Activated naive CD4-positive, alpha-beta T cell treated with anti-CD3 and anti-CD28 coated beads, Interleukin-2, amount 50 U/mL, for 24 hours (primary cell): ENCODE measurements around the gene GATAD2B.
"Not testable (repeated sequence)": the region's sequence is repeated elsewhere in the genome, so short reads cannot be mapped to it uniquely, and the experiment has no call there.

ENCODE experiments used
- H3K27ac Mint-ChIP-seq: one replicate; pipeline ENCODE4 v1.8.0; 2021; ENCODE audit warnings: mild to moderate bottlenecking, mixed read lengths
- H3K27me3 Mint-ChIP-seq: one replicate; pipeline ENCODE4 v1.8.0; 2021; ENCODE audit warnings: mixed read lengths
- H3K36me3 Mint-ChIP-seq: one replicate; pipeline ENCODE4 v1.8.0; 2021; ENCODE audit warnings: mixed read lengths
- H3K4me1 Mint-ChIP-seq: one replicate; pipeline ENCODE4 v1.8.0; 2021; ENCODE audit warnings: mixed read lengths
- H3K4me3 Mint-ChIP-seq: one replicate; pipeline ENCODE4 v1.8.0; 2021; ENCODE audit warnings: mild to moderate bottlenecking, mixed read lengths
- H3K9me3 Mint-ChIP-seq: one replicate; pipeline ENCODE4 v1.8.0; 2021; ENCODE audit warnings: mixed read lengths

Gene GATAD2B

DNA sequence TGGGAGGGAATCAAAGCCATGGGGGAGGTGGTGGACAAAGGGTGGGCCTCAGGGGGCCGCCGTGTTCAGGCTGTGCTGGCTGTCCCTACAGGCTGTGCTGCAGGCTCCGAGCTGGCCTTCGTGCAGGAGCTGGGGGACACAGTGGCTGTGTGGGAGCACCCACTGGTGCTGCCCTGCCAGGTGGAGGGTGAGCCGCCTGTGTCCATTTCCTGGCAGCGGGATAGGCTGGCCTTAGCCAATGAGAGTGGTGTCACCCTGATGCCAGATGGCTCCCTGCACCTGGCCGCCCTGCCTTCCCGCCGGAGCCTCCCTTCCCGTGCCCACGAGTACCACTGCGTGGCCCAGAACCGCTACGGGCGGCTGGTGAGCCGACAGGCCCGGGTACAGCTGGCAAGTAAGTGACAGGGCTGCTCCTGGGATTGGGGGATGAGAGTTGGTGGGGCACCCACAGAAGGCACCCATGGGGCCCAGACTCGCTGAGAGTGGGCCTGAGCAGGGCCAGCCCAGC lies 127.4 kb downstream of the GATAD2B start:
- Mint-ChIP-seq H3K36me3 (no peaks in the 10 kb centered on the region), H3K4me1 (peaks cover 24% of the 10 kb centered on the region), H3K4me3 (no peak overlapping the region), H3K27ac (no peak overlapping the region), H3K9me3 (no peaks in the 10 kb centered on the region), H3K27me3 (no peaks in the 10 kb centered on the region)

- Mint-ChIP-seq H3K9me3 (no peaks in the 10 kb centered on the region), H3K27me3 (no peaks in the 10 kb centered on the region), H3K4me3 (no peak overlapping the region), H3K4me1 (peaks cover 30% of the 10 kb centered on the region), H3K27ac (no peak overlapping the region), H3K36me3 (no peaks in the 10 kb centered on the region)
These were observed 128.0 kb downstream of the GATAD2B start for GRCh38 chr1:153794624-153795329.

GRCh38 chr1:153793973-153794615 lies 128.7 kb downstream of the GATAD2B start:
- Mint-ChIP-seq H3K9me3 (no peaks in the 10 kb centered on the region), H3K27ac (no peak overlapping the region), H3K4me1 (peaks cover 34% of the 10 kb centered on the region), H3K4me3 (no peak overlapping the region), H3K27me3 (no peaks in the 10 kb centered on the region), H3K36me3 (no peaks in the 10 kb centered on the region)

DNA sequence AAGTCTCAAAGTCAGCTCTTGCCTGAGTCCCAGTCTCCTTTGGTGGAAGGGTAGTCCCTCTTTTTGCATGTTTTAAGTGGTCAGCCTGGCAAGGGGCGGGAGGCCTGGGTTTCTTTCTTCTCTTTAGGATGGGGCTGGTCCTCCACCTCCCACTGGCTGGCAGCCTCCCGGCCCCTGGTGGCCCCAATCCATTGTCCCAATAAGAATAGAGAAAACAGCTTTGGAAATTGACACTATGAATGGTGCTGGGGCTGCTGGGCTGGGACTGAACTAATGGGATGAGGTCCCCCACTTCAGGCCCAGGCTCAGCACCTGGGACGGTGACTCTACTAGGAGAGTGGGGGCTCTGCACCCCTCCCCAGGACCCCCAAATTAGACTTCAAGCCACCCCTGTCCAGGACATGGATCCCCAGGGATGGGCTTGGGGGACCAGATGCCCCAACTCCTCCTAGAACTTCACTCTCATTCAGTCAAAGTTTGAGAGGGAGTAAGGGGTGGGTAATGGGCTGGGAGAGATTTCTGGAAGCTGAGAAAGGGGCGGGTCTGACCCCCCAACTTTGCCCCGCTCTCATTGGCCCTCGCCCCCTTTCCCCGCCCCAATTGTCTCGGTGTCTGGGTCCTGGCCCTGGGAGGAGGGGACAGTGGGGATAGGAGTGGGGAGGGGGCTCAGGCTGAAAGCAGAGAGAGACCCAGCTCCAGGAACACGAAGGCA lies 129.4 kb downstream of the GATAD2B start:
- Mint-ChIP-seq H3K27ac (no peak overlapping the region), H3K27me3 (peaks cover 1% of the 10 kb centered on the region), H3K4me3 (no peak overlapping the region), H3K36me3 (no peaks in the 10 kb centered on the region), H3K4me1 (peaks cover 34% of the 10 kb centered on the region), H3K9me3 (no peaks in the 10 kb centered on the region)

GRCh38 chr1:153792631-153793041 lies 130.1 kb downstream of the GATAD2B start:
- H3K27ac Mint-ChIP-seq = no peak overlapping the region
- H3K4me1 Mint-ChIP-seq = peaks cover 32% of the 10 kb centered on the region
- H3K9me3 Mint-ChIP-seq = no peaks in the 10 kb centered on the region
- H3K36me3 Mint-ChIP-seq = no peaks in the 10 kb centered on the region
- no peak overlapping the region for H3K4me3 Mint-ChIP-seq
- peaks cover 1% of the 10 kb centered on the region for H3K27me3 Mint-ChIP-seq

DNA sequence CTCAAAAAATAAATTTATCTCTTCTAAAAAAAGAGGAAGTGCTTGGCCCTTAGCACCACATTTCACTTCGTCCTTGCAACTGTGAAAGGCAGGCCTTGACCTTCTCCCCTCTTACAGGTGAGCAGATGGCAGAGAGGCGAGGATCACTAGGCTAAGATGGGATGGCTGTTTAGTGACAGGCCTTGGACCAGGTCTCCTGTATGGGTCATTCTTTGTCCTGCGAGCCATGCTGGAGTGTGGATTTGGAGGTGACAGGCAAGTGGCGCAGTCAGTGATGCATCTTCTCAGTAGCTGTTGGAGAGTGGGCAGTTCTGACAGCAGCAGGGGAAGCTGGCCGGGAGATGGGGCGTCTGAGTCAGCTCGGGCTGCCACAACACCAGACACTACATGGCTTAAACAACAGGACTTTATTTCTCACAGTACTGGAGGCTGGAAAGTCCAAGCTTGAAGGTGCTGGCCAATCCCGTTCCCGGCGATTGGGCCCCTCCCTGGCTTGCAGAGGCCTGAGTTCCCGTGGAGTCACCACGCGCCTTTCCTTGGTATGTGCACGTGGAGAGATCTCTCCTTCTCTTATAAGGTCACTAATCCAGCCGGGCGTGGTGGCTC lies 131.0 kb downstream of the GATAD2B start:
- Mint-ChIP-seq H3K4me1 (peaks cover 26% of the 10 kb centered on the region), H3K27ac (no peak overlapping the region), H3K4me3 (no peak overlapping the region), H3K36me3 (no peaks in the 10 kb centered on the region), H3K9me3 (no peaks in the 10 kb centered on the region), H3K27me3 (peaks cover 1% of the 10 kb centered on the region)

- H3K36me3 Mint-ChIP-seq = no peaks in the 10 kb centered on the region
- peaks cover 1% of the 10 kb centered on the region for H3K27me3 Mint-ChIP-seq
These were observed 131.7 kb downstream of the GATAD2B start for GRCh38 chr1:153790966-153791647.

DNA sequence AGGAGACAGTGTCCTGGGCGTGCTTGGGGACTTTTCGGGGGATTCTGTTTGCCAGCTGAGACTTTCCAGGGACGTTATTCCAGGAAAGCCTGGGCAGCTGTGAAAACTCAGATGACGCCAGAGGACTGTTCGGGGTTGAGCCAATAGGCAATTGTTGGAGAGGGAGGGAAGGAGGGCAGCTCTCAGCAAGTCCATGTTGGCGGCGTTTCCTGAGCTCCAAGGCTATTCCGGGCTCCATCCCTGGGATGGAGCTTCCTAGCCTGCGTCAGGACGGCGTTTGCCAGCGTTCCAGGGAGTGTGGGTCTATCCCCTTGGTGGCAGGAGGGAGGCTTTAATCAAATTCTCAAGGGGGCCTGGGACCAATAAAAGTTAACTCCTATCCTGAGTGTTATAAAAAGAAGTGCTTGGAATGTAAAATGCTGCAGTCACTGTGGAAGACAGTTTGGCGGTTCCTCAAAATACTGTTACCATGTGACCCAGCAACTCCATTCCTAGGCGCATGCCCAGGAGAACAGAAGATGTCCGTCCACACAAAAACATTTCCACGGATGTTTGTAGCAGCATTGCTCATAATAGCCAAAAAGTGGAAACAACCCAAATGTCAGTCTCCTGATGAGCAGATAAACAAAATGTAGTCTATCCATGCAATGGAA lies 132.3 kb downstream of the GATAD2B start:
- peaks cover 23% of the 10 kb centered on the region for H3K4me1 Mint-ChIP-seq
- no peaks in the 10 kb centered on the region for H3K9me3 Mint-ChIP-seq
- peak overlapping the region; percentile 24 for H3K4me3 Mint-ChIP-seq
- no peaks in the 10 kb centered on the region for H3K36me3 Mint-ChIP-seq
- no peak overlapping the region for H3K27ac Mint-ChIP-seq
- H3K27me3 Mint-ChIP-seq = peaks cover 1% of the 10 kb centered on the region

More at GRCh38 chr1:153790966-153791647, 131.7 kb downstream of the GATAD2B start:
- Mint-ChIP-seq H3K9me3 (no peaks in the 10 kb centered on the region), H3K4me3 (peak overlapping the region; percentile 24), H3K4me1 (peaks cover 23% of the 10 kb centered on the region), H3K27ac (peak overlapping the region; percentile 69)

DNA sequence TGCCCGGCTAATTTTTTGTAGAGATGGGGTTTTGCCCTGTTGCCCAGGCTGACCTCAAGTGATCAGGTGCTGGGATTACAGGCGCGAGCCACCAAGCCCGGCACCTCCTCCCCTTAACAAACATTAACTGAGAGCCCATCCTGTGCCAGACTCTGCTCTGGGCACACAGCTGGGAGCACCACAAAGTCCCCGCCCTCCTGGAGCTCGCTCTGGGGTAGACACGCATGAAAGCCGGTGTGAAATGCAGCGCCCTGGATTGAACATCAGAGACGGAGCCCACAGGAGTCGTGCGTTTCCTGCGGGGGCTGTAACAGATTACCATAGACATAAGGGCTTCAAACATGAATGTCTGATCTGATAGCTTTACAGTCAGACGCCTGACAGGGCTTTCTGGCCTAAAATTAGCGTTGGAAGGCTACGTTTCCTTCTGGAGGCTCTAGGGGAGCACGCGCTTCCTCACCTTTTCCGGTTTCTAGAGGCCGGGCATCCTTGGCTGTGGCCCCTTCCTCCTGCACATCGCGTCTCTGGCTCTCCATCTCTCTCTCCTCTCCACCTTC lies 133.2 kb downstream of the GATAD2B start:
- peak overlapping the region; percentile 31 for H3K4me3 Mint-ChIP-seq

DNA sequence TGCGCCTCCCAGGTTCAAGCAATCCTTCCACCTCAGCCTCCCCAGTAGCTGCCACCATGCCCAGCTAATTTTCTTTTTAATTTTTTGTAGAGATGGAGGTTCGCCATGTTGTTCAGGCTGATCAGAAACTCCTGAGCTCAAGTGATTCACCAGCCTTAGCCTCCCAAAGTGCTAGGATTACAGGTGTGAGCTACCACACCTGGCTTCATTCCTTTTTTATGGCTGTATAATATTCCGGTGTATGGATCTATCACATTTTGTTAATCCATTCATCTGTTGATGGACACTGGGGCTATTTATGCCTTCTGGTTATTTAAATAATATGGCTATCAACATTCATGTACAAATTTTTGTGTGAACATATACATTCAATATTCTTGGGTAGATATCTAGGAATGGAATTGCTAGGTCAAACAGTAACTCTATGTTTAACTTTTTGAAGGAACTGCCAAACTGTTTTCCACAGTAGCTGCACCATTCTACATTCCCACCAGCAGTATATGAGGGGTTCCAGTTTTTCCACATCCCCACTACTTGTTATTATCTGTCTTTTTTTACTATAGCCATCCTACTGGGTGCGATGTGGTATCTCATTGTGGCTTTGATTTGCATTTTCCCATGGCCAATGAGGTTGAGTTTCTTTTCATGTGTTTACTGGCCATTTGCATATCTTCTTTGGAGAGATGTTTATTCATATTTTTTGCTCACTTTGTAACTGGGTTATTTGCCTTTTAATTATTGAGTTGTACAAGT lies 136.6 kb downstream of the GATAD2B start:
- Mint-ChIP-seq H3K4me3 (no peak overlapping the region), H3K27ac (no peak overlapping the region), H3K4me1 (peaks cover 31% of the 10 kb centered on the region), H3K9me3 (no peaks in the 10 kb centered on the region), H3K36me3 (no peaks in the 10 kb centered on the region), H3K27me3 (peaks cover 1% of the 10 kb centered on the region)

More for the DNA sequence above, 133.2 kb downstream of the GATAD2B start:
- Mint-ChIP-seq H3K9me3 (no peaks in the 10 kb centered on the region), H3K27me3 (peaks cover 1% of the 10 kb centered on the region), H3K36me3 (no peaks in the 10 kb centered on the region), H3K27ac (no peak overlapping the region), H3K4me1 (peaks cover 23% of the 10 kb centered on the region)

- Mint-ChIP-seq H3K9me3 (no peaks in the 10 kb centered on the region), H3K36me3 (no peaks in the 10 kb centered on the region), H3K4me3 (peak overlapping the region; percentile 92), H3K27ac (peak overlapping the region; percentile 88), H3K27me3 (no peaks in the 10 kb centered on the region), H3K4me1 (peaks cover 9% of the 10 kb centered on the region)
These were observed 139.3 kb downstream of the GATAD2B start for GRCh38 chr1:153783233-153784190.

- H3K4me1 Mint-ChIP-seq, H3K27me3 Mint-ChIP-seq, H3K9me3 Mint-ChIP-seq, H3K36me3 Mint-ChIP-seq, H3K27ac Mint-ChIP-seq: not testable (repeated sequence)
- peak overlapping the region; percentile 92 for H3K4me3 Mint-ChIP-seq
These were observed 140.1 kb downstream of the GATAD2B start for GRCh38 chr1:153782648-153783047.

- Mint-ChIP-seq H3K4me1 (peaks cover 19% of the 10 kb centered on the region), H3K27ac (no peak overlapping the region), H3K36me3 (no peaks in the 10 kb centered on the region), H3K27me3 (no peaks in the 10 kb centered on the region), H3K9me3 (no peaks in the 10 kb centered on the region), H3K4me3 (no peak overlapping the region)
These were observed 142.2 kb downstream of the GATAD2B start for GRCh38 chr1:153780551-153780950.
